IMR-90 (cell line): ENCODE data around the gene METTL15. TPM values are rescaled to one million over a fixed set of nuclear protein-coding genes. Genes with fewer than 3 reads are reported as not detected.

ENCODE experiments used
- ATAC-seq: fragments of 200-7000 bp; cut with Tn5 transposase; 2 replicates; pipeline ENCODE4 v1.9.1; 2020; ENCODE audit warnings: low read depth, mild to moderate bottlenecking, moderate library complexity
- BruUV-seq: library from RNA; stranded (reverse); fragments of 400-500 nt; replicated peaks from 2 replicates; lab custom pipeline; 2021; lab: Mats Ljungman, UMichigan
- CTCF ChIA-PET: fragments of 300-600 bp; formaldehyde crosslinking; extraction: SDS; loops from one replicate; lab custom pipeline; 2021; ENCODE audit warnings: antibody characterized with exemption; lab: Yijun Ruan, JAX
- POLR2A ChIA-PET: fragments of 300-600 bp; sonication (Branson Sonifier 250); formaldehyde crosslinking; loops from one replicate; lab custom pipeline; 2022; ENCODE audit warnings: antibody characterized with exemption; ENCODE audit not compliant: unreplicated experiment; lab: Charles Lee
- DNase-seq: peaks from one replicate; pipeline ENCODE4 v3.0.0; 2013
- H2AFZ ChIP-seq: replicated peaks from 2 replicates; pipeline ENCODE3; 2013; ENCODE audit warnings: low read length, mild to moderate bottlenecking; ENCODE audit not compliant: poor library complexity
- H2AK5ac ChIP-seq: 2 replicates; pipeline ENCODE4 v1.6.1; 2013; ENCODE audit warnings: low read depth, low read length, inconsistent platforms
- H2AK9ac ChIP-seq: replicated peaks from 2 replicates; pipeline ENCODE3; 2013; ENCODE audit warnings: mild to moderate bottlenecking, low read depth, low read length, moderate library complexity; ENCODE audit not compliant: poor library complexity
- H2BK120ac ChIP-seq: 2 replicates; pipeline ENCODE4 v1.6.1; 2013; ENCODE audit warnings: low read depth, low read length, inconsistent platforms
- H2BK15ac ChIP-seq: 3 replicates; pipeline ENCODE4 v1.6.1; 2013; ENCODE audit warnings: low read depth, low read length, inconsistent platforms
- H2BK20ac ChIP-seq: 2 replicates; pipeline ENCODE4 v1.6.1; 2013; ENCODE audit warnings: low read depth, mild to moderate bottlenecking, inconsistent platforms, low read length, moderate library complexity
- H2BK5ac ChIP-seq: 2 replicates; pipeline ENCODE4 v1.6.1; 2013; ENCODE audit warnings: mild to moderate bottlenecking, low read depth, low read length, inconsistent platforms; ENCODE audit not compliant: poor library complexity, severe bottlenecking
- H3K14ac ChIP-seq: replicated peaks from 2 replicates; pipeline ENCODE4 v1.6.1; 2013; ENCODE audit warnings: low read depth, low read length, inconsistent platforms
- H3K18ac ChIP-seq: 2 replicates; pipeline ENCODE4 v1.6.1; 2013; ENCODE audit warnings: low read depth, low read length, control low read depth
- H3K23ac ChIP-seq: 2 replicates; pipeline ENCODE4 v1.6.1; 2013; ENCODE audit warnings: low read depth, low read length, inconsistent platforms
- H3K27ac ChIP-seq: 2 replicates; pipeline ENCODE4 v1.5.1; 2013; ENCODE audit warnings: mild to moderate bottlenecking, control low read depth, low read length; ENCODE audit not compliant: insufficient read depth
- H3K27me3 ChIP-seq: 2 replicates; pipeline ENCODE4 v1.6.1; 2013; ENCODE audit warnings: low read length; ENCODE audit not compliant: control insufficient read depth, insufficient read depth
- H3K36me3 ChIP-seq: 2 replicates; pipeline ENCODE4 v1.6.1; 2013; ENCODE audit warnings: low read length, mixed read lengths; ENCODE audit not compliant: control insufficient read depth, insufficient read depth
- H3K4ac ChIP-seq: 2 replicates; pipeline ENCODE4 v1.6.1; 2013; ENCODE audit warnings: low read depth, low read length, inconsistent platforms
- H3K4me1 ChIP-seq: 2 replicates; pipeline ENCODE4 v1.6.1; 2013; ENCODE audit warnings: low read length, mixed read lengths; ENCODE audit not compliant: control insufficient read depth, insufficient read depth
- H3K4me2 ChIP-seq: 2 replicates; pipeline ENCODE4 v1.6.1; 2013; ENCODE audit warnings: low read depth, mild to moderate bottlenecking, control low read depth, low read length, moderate library complexity
- H3K4me3 ChIP-seq: 2 replicates; pipeline ENCODE4 v1.5.1; 2013; ENCODE audit warnings: low read depth, mild to moderate bottlenecking, control low read depth, low read length, moderate library complexity; ENCODE audit not compliant: insufficient read depth
- H3K56ac ChIP-seq: 2 replicates; pipeline ENCODE4 v1.6.1; 2013; ENCODE audit warnings: low read length, inconsistent platforms; ENCODE audit not compliant: insufficient read depth; ENCODE audit errors: extremely low read depth
- H3K79me1 ChIP-seq, 2 experiments: 2 replicates each; pipeline ENCODE4 v1.6.1; 2013; ENCODE audit warnings: low read length in 2 of 2, inconsistent platforms in 1 of 2, low read depth in 1 of 2
- H3K9ac ChIP-seq: 2 replicates; pipeline ENCODE4 v1.6.1; 2013; ENCODE audit warnings: low read depth, low read length, control low read depth
- H3K9me1 ChIP-seq: 2 replicates; pipeline ENCODE4 v1.6.1; 2013; ENCODE audit warnings: low read length, inconsistent platforms; ENCODE audit not compliant: insufficient read depth
- H3K9me3 ChIP-seq: 2 replicates; pipeline ENCODE4 v1.6.1; 2013; ENCODE audit warnings: low read length; ENCODE audit not compliant: control insufficient read depth, insufficient read depth
- H4K20me1 ChIP-seq: 2 replicates; pipeline ENCODE4 v1.6.1; 2013; ENCODE audit warnings: low read length, inconsistent platforms; ENCODE audit not compliant: insufficient read depth
- H4K5ac ChIP-seq: 2 replicates; pipeline ENCODE4 v1.6.1; 2013; ENCODE audit warnings: mild to moderate bottlenecking, low read depth, low read length, control low read depth
- H4K8ac ChIP-seq, 2 experiments: 2 replicates each; pipeline ENCODE4 v1.6.1; 2013; ENCODE audit warnings: low read depth in 2 of 2, low read length in 2 of 2, control low read depth in 1 of 2, inconsistent platforms in 1 of 2
- H4K91ac ChIP-seq: 2 replicates; pipeline ENCODE4 v1.6.1; 2013; ENCODE audit warnings: low read depth, low read length, inconsistent platforms; ENCODE audit not compliant: insufficient read depth
- BHLHE40 ChIP-seq: fragments of 150-350 bp; IDR thresholded peaks from 2 replicates; pipeline ENCODE4 v1.6.1; 2016; ENCODE audit warnings: mild to moderate bottlenecking, low read depth, low read length
- CEBPB ChIP-seq: IDR thresholded peaks from 2 replicates; pipeline ENCODE4 v1.6.1; 2012; ENCODE audit warnings: low read depth, low read length, improper control_type of control experiment
- CHD1 ChIP-seq: IDR thresholded peaks from 2 replicates; pipeline ENCODE4 v1.6.1; 2012; ENCODE audit warnings: low read depth, low read length, improper control_type of control experiment
- FOS ChIP-seq: fragments of 150-350 bp; IDR thresholded peaks from 2 replicates; pipeline ENCODE4 v1.6.1; 2016; ENCODE audit warnings: low read depth, low read length
- MAFK ChIP-seq: IDR thresholded peaks from 2 replicates; pipeline ENCODE4 v1.6.1; 2012; ENCODE audit warnings: low read depth, low read length, improper control_type of control experiment
- MAZ ChIP-seq: IDR thresholded peaks from 2 replicates; pipeline ENCODE4 v1.6.1; 2012; ENCODE audit warnings: low read depth, mild to moderate bottlenecking, low read length, improper control_type of control experiment, moderate library complexity, borderline replicate concordance
- MXI1 ChIP-seq: IDR thresholded peaks from 2 replicates; pipeline ENCODE4 v1.6.1; 2012; ENCODE audit warnings: low read depth, mild to moderate bottlenecking, low read length, moderate library complexity, borderline replicate concordance
- NFE2L2 ChIP-seq: fragments of 150-350 bp; IDR thresholded peaks from 2 replicates; pipeline ENCODE4 v1.6.1; 2016; ENCODE audit warnings: low read depth, mild to moderate bottlenecking, low read length
- POLR2A ChIP-seq: IDR thresholded peaks from 2 replicates; pipeline ENCODE4 v1.6.1; 2012; ENCODE audit warnings: mild to moderate bottlenecking, low read depth, low read length
- RAD21 ChIP-seq: IDR thresholded peaks from 2 replicates; pipeline ENCODE4 v1.6.1; 2012; ENCODE audit warnings: low read length, improper control_type of control experiment
- RCOR1 ChIP-seq: IDR thresholded peaks from 2 replicates; pipeline ENCODE4 v1.6.1; 2012; ENCODE audit warnings: mild to moderate bottlenecking, low read length, improper control_type of control experiment; ENCODE audit not compliant: insufficient replicate concordance
- RFX5 ChIP-seq: IDR thresholded peaks from 2 replicates; pipeline ENCODE4 v1.8.0; 2012; ENCODE audit warnings: low read depth, mild to moderate bottlenecking, low read length, moderate library complexity
- SMC3 ChIP-seq: fragments of 150-350 bp; IDR thresholded peaks from 2 replicates; pipeline ENCODE4 v1.6.1; 2016; ENCODE audit warnings: low read depth, mild to moderate bottlenecking, antibody characterized with exemption, low read length, moderate library complexity
- WGBS, 2 experiments: methylation state at CpG; one replicate each; pipeline versions ENCODE4 v1.1.5 to v1.1.7; 2013; ENCODE audit warnings: missing lambda C conversion rate in 2 of 2; ENCODE audit not compliant: insufficient read length in 1 of 2; ENCODE audit errors: extremely low coverage in 2 of 2; 5-methylcytosine and 5-hydroxymethylcytosine counted together
- dilution Hi-C: fragments of 300-500 bp; cut with HindIII; formaldehyde crosslinking; loops from one replicate; pipeline ENCODE4 v1.14.3; 2018; ENCODE audit warnings: low sequenced_read_pairs; ENCODE audit not compliant: unreplicated experiment
- in situ Hi-C: fragments of 300-500 bp; cut with MboI; formaldehyde crosslinking; loops from 3 replicates; pipeline ENCODE4 v1.14.3; 2019; ENCODE audit warnings: low sequenced_read_pairs, inconsistent platforms, mixed read lengths
- intact Hi-C: fragments of 100-400 bp; cut with micrococcal nuclease; formaldehyde crosslinking; loops from 2 replicates; pipeline ENCODE4 v1.10.0; 2022
- polyA plus RNA-seq, 3 experiments: library from polyadenylated mRNA; depleted of rRNA; stranded (reverse); fragments of >200 nt; gene quantifications; 2 replicates each; pipeline ENCODE4 v1.2.3, GENCODE V29; 2012; ENCODE audit warnings: low replicate concordance in 1 of 3
- total RNA-seq: library from RNA; depleted of rRNA; stranded (reverse); fragments of >200 nt; gene quantifications from 2 replicates; pipeline ENCODE4 v1.2.3, GENCODE V29; 2012
- TF ChIP-seq, protein P1 (sequence below): fragments of 150-350 bp; IDR thresholded peaks from 2 replicates; pipeline ENCODE4 v1.6.1; 2016; ENCODE audit warnings: low read depth, mild to moderate bottlenecking, low read length, moderate library complexity, borderline replicate concordance
- TF ChIP-seq, protein P2 (sequence below): fragments of 150-350 bp; IDR thresholded peaks from 2 replicates; pipeline ENCODE4 v1.6.1; 2017; ENCODE audit warnings: mild to moderate bottlenecking, antibody characterized with exemption, low read length, low read depth
- TF ChIP-seq, protein P3 (sequence below): conservative IDR thresholded peaks from 2 replicates; pipeline ENCODE4 v1.5.1; 2012; ENCODE audit warnings: mild to moderate bottlenecking, low read depth, low read length, improper control_type of control experiment

METTL15 gene
- total and polyA plus RNA-seq, 2 of the 4 experiments (the other 2 are of a cell fraction) = 6.5 to 30.5 TPM

DNA sequence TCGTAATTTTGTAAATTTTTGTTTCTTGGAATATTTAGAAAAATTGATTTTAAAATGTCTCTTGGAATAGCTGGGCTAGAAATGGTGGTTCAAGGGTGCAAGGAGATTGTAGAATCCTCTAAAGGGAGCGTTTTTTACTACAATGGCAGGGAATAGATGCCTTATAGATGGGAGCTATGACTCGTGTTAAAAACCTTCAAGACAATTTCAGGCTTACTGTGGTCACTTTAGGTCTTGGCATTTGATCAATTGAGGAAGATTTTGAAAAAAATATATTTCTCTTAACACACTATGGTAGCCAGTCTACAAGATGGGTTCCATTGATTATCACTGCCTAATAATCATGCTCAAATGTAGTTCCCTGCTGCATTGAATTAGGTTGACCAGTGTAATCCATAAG lies 25.0 kb downstream of the METTL15 start:
- H4K91ac ChIP-seq = no peak overlapping the region
- H3K23ac ChIP-seq = no peak overlapping the region
- intact Hi-C loops (loop anchor here (5.0 kb wide), 1 partner anchor 39 kb away; no protein-coding TSS in a partner anchor), in situ Hi-C loops (no loop called here), dilution Hi-C loops (no loop called here)
- 0 out of 3 replicates have a peak overlapping the region, but pooled peaks have one; percentile 3 for H2BK15ac ChIP-seq
- CTCF ChIA-PET = no interaction called here
- H3K4me3 ChIP-seq = no peak overlapping the region
- H2BK20ac ChIP-seq = no peak overlapping the region; the same call in 1 of the 2 replicates
- peaks cover 12 to 24% of the 10 kb centered on the region in 2 experiments for H3K79me1 ChIP-seq
- peaks cover 2% of the 10 kb centered on the region; the same call in 1 of the 2 replicates for H3K9me1 ChIP-seq
- no peak overlapping the region for H4K8ac ChIP-seq
- peak; percentile 34 for DNase-seq
- no peaks in the 10 kb centered on the region for H3K27me3 ChIP-seq
- no peak overlapping the region for H2AK9ac ChIP-seq
- WGBS, 2 experiments = 100% methylated on average over 1 of the region's 3 CpGs; no CpG with 5 or more reads in 1 of the 2 experiments
- no peak overlapping the region for H2AK5ac ChIP-seq
- H3K4me1 ChIP-seq = no peaks in the 10 kb centered on the region
- TF ChIP-seq, protein P1, sequence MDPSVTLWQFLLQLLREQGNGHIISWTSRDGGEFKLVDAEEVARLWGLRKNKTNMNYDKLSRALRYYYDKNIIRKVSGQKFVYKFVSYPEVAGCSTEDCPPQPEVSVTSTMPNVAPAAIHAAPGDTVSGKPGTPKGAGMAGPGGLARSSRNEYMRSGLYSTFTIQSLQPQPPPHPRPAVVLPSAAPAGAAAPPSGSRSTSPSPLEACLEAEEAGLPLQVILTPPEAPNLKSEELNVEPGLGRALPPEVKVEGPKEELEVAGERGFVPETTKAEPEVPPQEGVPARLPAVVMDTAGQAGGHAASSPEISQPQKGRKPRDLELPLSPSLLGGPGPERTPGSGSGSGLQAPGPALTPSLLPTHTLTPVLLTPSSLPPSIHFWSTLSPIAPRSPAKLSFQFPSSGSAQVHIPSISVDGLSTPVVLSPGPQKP = no peak
- TF ChIP-seq RCOR1 (no peak), RAD21 (no peak), CEBPB (no peak), BHLHE40 (no peak), POLR2A (no peak), MAFK (no peak), MXI1 (no peak), CHD1 (no peak), SMC3 (no peak), MAZ (no peak), RFX5 (no peak), NFE2L2 (no peak), FOS (no peak)
- TF ChIP-seq, protein P2, sequence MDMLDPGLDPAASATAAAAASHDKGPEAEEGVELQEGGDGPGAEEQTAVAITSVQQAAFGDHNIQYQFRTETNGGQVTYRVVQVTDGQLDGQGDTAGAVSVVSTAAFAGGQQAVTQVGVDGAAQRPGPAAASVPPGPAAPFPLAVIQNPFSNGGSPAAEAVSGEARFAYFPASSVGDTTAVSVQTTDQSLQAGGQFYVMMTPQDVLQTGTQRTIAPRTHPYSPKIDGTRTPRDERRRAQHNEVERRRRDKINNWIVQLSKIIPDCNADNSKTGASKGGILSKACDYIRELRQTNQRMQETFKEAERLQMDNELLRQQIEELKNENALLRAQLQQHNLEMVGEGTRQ = no peak
- TF ChIP-seq, protein P3, sequence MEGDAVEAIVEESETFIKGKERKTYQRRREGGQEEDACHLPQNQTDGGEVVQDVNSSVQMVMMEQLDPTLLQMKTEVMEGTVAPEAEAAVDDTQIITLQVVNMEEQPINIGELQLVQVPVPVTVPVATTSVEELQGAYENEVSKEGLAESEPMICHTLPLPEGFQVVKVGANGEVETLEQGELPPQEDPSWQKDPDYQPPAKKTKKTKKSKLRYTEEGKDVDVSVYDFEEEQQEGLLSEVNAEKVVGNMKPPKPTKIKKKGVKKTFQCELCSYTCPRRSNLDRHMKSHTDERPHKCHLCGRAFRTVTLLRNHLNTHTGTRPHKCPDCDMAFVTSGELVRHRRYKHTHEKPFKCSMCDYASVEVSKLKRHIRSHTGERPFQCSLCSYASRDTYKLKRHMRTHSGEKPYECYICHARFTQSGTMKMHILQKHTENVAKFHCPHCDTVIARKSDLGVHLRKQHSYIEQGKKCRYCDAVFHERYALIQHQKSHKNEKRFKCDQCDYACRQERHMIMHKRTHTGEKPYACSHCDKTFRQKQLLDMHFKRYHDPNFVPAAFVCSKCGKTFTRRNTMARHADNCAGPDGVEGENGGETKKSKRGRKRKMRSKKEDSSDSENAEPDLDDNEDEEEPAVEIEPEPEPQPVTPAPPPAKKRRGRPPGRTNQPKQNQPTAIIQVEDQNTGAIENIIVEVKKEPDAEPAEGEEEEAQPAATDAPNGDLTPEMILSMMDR = no peak
- no peak overlapping the region for H3K27ac ChIP-seq
- no TSS peak for BruUV-seq
- H3K56ac ChIP-seq = no peak overlapping the region
- no peak overlapping the region for H3K14ac ChIP-seq
- H2AFZ ChIP-seq = no peak overlapping the region
- H3K9me3 ChIP-seq = peaks cover 7% of the 10 kb centered on the region; the same call in 1 of the 2 replicates
- peak overlapping the region; percentile 55; the same call in 1 of the 2 replicates for H3K18ac ChIP-seq
- no peak for ATAC-seq
- POLR2A ChIA-PET = no interaction called here
- peak overlapping the region; percentile 59 for H4K5ac ChIP-seq
- no peak overlapping the region for H2BK5ac ChIP-seq
- no peak overlapping the region for H3K9ac ChIP-seq
- H3K4ac ChIP-seq = no peak overlapping the region
- no peak overlapping the region for H3K4me2 ChIP-seq
- peaks cover 10% of the 10 kb centered on the region for H3K36me3 ChIP-seq
- no peaks in the 10 kb centered on the region for H4K20me1 ChIP-seq
- H2BK120ac ChIP-seq = no peak overlapping the region
